ENCODE measurements around the gene YJEFN3.

Gene YJEFN3

GRCh38 chr19:19488875-19489690 lies 39.6 kb upstream of the YJEFN3 start:
- peak; percentile 88 to 95 (median 92) for DNase-seq
- Histone ChIP-seq H3K4me3 (ENCODE audit: insufficient read depth, low read depth, low read length, poor library complexity, severe bottlenecking) (peak overlapping the region; percentile 17), H3K27ac (ENCODE audit: insufficient read depth, low read length, poor library complexity, severe bottlenecking) (peak overlapping the region; percentile 87), H3K27me3 (replicated peaks; ENCODE audit: control insufficient read depth, insufficient read depth, low read length, poor library complexity, severe bottlenecking) (no peaks in the 10 kb centered on the region), H3K4me1 (ENCODE audit: control insufficient read depth, insufficient read depth, low read length, poor library complexity, severe bottlenecking) (peaks cover 39% of the 10 kb centered on the region), H3K9me3 (ENCODE audit: control insufficient read depth, low read length) (no peaks in the 10 kb centered on the region), H3K36me3 (ENCODE audit: control insufficient read depth, insufficient read depth, low read length) (peaks cover 18% of the 10 kb centered on the region)

DNA sequence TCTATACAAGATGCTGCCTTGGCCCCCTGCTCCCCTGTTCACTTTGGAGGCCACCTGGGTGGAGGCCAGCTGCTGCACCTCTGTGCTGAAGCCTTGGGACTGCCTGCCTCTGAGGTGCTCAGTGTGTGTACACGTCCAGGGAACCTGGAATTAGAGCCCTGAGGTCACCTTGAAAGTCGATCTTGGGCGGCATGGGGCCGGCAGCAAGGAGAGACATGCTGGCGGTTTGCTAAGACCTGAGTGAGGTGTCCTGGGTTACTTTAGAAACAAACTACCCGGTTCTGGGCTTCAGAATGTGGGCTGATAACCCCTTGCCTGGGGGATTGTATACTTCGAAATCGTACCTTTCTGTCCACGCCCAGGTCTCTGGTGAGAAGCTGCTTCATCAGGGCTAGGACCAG lies 38.9 kb upstream of the YJEFN3 start:
- H3K27me3 ChIP-seq (replicated peaks; ENCODE audit: control insufficient read depth, insufficient read depth, low read length, poor library complexity, severe bottlenecking), result no peaks in the 10 kb centered on the region
- H3K4me3 ChIP-seq (ENCODE audit: insufficient read depth, low read depth, low read length, poor library complexity, severe bottlenecking), result no peak overlapping the region
- H3K36me3 ChIP-seq (ENCODE audit: control insufficient read depth, insufficient read depth, low read length), result peaks cover 25% of the 10 kb centered on the region
- DNase-seq, result no peak
- H3K9me3 ChIP-seq (ENCODE audit: control insufficient read depth, low read length), result no peaks in the 10 kb centered on the region
- peaks cover 39% of the 10 kb centered on the region for H3K4me1 ChIP-seq (ENCODE audit: control insufficient read depth, insufficient read depth, low read length, poor library complexity, severe bottlenecking)
- H3K27ac ChIP-seq (ENCODE audit: insufficient read depth, low read length, poor library complexity, severe bottlenecking), result peak overlapping the region; percentile 87

DNA sequence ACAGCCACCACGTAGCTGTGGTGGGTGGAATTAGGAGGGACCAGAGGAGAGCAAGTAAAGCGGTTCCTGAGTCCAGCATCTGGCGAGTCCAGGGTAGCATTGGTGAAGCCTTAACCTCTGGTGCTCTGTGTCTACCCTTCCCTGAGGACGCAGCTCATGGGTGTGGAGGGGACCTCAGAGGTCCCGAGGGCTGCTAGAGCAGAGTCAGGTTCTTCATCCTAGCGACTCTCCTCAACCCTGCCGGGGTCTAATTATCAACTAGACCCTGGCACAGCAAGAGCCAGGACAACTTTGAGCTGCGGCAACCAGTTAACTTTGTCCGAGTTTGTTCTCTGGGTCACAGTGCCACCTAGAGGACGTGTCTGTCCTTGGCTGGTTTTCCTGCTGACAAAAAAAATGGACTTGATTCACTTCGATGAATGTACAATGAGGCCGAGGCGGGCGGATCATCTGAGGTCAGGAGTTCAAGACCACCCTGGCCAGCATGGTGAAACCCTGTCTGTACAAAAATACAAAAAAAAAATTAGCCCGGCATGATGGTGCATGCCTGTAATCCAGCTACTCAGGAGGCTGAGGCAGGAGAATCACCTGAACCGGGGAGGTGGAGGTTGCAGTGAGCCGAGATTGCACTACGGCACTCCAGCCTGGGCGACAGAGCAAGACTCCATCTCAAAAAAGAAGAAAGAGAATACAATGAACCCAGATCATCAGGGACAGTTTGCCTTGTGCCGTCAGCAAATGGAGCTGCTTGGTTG lies 38.3 kb upstream of the YJEFN3 start:
- no peaks in the 10 kb centered on the region for H3K27me3 ChIP-seq (replicated peaks; ENCODE audit: control insufficient read depth, insufficient read depth, low read length, poor library complexity, severe bottlenecking)
- DNase-seq, result peak; percentile 60 to 73 (median 66)
- H3K27ac ChIP-seq (ENCODE audit: insufficient read depth, low read length, poor library complexity, severe bottlenecking), result peak overlapping the region; percentile 87
- H3K4me3 ChIP-seq (ENCODE audit: insufficient read depth, low read depth, low read length, poor library complexity, severe bottlenecking), result no peak overlapping the region
- H3K4me1 ChIP-seq (ENCODE audit: control insufficient read depth, insufficient read depth, low read length, poor library complexity, severe bottlenecking), result peaks cover 39% of the 10 kb centered on the region
- H3K9me3 ChIP-seq (ENCODE audit: control insufficient read depth, low read length), result no peaks in the 10 kb centered on the region
- H3K36me3 ChIP-seq (ENCODE audit: control insufficient read depth, insufficient read depth, low read length), result peaks cover 25% of the 10 kb centered on the region

DNA sequence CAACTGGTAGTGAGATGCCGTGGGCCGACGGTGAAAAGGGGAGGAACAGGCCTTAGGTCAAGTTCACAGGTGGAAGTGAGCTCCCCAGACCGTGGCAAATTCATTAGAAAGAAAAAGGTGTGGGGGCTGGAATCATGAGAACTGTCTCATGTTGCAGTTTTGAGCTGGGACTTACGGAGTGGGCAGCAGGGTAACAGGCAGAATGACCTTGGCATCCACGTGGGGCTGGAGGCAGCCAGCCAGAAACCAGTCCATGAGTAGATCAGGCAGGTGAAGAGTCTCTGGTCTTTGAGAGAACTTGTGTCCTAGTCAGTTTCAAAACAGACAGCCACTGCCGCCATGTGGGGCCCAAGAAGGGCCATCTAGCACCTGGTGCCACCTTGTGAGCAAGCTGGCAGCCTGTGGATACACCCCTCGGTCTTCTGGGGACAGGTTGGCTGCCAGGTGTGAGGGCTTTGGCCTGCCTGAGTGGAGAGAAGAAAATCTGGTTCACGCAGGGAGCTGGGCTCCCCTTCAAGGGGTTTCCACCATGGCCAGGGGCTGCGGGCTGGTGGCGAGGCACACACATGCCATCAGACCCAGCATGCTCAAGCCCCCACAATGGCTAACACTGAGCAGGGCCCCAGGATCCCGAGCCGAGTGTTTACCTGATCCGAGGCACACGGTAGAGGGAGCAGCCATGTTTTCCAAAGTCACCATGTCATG lies 37.2 kb upstream of the YJEFN3 start:
- Histone ChIP-seq H3K9me3 (ENCODE audit: control insufficient read depth, low read length) (no peaks in the 10 kb centered on the region), H3K27ac (ENCODE audit: insufficient read depth, low read length, poor library complexity, severe bottlenecking) (no peak overlapping the region), H3K27me3 (replicated peaks; ENCODE audit: control insufficient read depth, insufficient read depth, low read length, poor library complexity, severe bottlenecking) (no peaks in the 10 kb centered on the region), H3K4me1 (ENCODE audit: control insufficient read depth, insufficient read depth, low read length, poor library complexity, severe bottlenecking) (peaks cover 36% of the 10 kb centered on the region), H3K36me3 (ENCODE audit: control insufficient read depth, insufficient read depth, low read length) (peaks cover 35% of the 10 kb centered on the region), H3K4me3 (ENCODE audit: insufficient read depth, low read depth, low read length, poor library complexity, severe bottlenecking) (no peak overlapping the region)
- no peak for DNase-seq

- H3K36me3 ChIP-seq (ENCODE audit: control insufficient read depth, insufficient read depth, low read length), result peaks cover 38% of the 10 kb centered on the region
- DNase-seq, result no peak
- H3K27ac ChIP-seq (ENCODE audit: insufficient read depth, low read length, poor library complexity, severe bottlenecking), result no peak overlapping the region
- H3K27me3 ChIP-seq (replicated peaks; ENCODE audit: control insufficient read depth, insufficient read depth, low read length, poor library complexity, severe bottlenecking), result no peaks in the 10 kb centered on the region
- H3K9me3 ChIP-seq (ENCODE audit: control insufficient read depth, low read length), result no peaks in the 10 kb centered on the region
- H3K4me1 ChIP-seq (ENCODE audit: control insufficient read depth, insufficient read depth, low read length, poor library complexity, severe bottlenecking), result peaks cover 30% of the 10 kb centered on the region
- no peak overlapping the region for H3K4me3 ChIP-seq (ENCODE audit: insufficient read depth, low read depth, low read length, poor library complexity, severe bottlenecking)
Observed at GRCh38 chr19:19492026-19492610, 36.6 kb upstream of the YJEFN3 start.

DNA sequence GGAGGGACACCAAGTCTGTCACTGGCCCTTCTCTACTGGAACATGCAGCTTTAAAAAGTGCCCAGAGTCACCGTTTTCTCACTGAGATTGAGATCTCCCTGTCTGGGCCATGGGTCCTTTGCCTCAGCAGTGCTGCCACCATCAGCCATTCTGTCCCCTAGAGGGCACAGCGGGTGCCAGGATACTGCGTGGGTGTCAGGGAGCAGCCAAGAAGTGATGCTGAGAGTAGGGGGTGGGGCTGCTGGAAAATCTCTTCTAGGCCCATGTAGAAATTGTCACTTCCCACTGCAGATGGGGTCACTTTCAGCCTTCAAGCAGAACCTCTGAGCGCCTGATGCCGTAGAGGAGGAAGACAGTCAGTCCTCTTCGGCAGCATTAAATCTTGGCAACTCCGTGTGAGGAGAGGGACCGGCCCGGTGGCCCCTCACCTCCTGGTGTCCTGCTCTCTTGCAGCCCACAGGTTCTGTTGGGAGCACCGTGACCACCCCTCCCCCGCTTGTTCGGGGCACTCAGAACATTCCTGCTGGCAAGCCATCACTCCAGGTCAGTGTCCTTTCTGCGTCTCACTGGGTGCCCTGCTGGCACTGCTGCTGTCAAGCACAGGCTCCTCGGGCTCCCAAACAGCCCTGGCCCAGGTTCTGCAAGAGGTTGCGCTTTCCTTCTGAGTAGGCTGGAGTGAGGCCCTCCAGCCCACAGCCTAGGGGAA lies 34.7 kb upstream of the YJEFN3 start:
- H3K4me1 ChIP-seq (ENCODE audit: control insufficient read depth, insufficient read depth, low read length, poor library complexity, severe bottlenecking), result peaks cover 11% of the 10 kb centered on the region
- H3K36me3 ChIP-seq (ENCODE audit: control insufficient read depth, insufficient read depth, low read length), result peaks cover 56% of the 10 kb centered on the region
- DNase-seq, result no peak
- no peaks in the 10 kb centered on the region for H3K27me3 ChIP-seq (replicated peaks; ENCODE audit: control insufficient read depth, insufficient read depth, low read length, poor library complexity, severe bottlenecking)
- H3K4me3 ChIP-seq (ENCODE audit: insufficient read depth, low read depth, low read length, poor library complexity, severe bottlenecking), result no peak overlapping the region
- H3K27ac ChIP-seq (ENCODE audit: insufficient read depth, low read length, poor library complexity, severe bottlenecking), result no peak overlapping the region
- no peaks in the 10 kb centered on the region for H3K9me3 ChIP-seq (ENCODE audit: control insufficient read depth, low read length)

DNA sequence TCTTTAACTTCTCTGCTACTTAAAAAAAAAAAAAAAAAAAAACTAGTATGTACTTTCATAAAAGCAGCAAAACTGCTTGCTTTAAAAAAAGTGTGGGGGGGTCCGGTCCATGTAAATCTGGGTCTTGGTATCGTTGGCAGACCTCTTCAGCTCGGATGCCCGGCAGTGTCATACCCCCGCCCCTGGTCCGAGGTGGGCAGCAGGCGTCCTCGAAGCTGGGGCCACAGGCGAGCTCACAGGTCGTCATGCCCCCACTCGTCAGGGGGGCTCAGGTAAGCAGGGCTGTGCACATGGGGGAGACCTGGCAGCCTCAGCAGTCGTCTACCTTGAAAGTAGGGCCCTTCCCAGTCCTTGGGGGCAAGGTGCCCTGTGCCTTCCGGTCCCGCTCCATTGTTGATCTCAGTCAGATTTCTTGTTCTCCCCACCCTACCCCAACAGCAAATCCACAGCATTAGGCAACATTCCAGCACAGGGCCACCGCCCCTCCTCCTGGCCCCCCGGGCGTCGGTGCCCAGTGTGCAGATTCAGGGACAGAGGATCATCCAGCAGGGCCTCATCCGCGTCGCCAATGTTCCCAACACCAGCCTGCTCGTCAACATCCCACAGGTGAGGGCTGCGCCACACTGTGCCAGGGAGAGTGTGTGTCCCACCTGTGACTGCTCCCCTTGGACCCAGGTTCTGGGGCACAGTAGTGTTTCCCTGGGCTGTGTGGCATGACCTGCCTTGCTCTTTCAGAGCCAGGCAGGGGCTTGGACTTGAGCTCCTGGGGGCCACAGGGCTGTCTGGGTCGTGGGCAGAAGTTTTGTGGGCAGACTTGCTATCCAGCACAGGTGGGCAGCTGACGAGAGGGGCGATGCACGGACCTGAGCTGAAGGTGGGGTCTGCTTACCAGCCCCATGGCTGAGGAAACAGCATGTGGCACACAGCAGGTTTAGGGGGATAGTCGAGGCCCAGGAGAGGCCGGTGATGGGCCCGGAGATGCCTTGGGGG lies 32.8 kb upstream of the YJEFN3 start:
- no peak for DNase-seq
- Histone ChIP-seq H3K27ac (ENCODE audit: insufficient read depth, low read length, poor library complexity, severe bottlenecking) (no peak overlapping the region), H3K27me3 (replicated peaks; ENCODE audit: control insufficient read depth, insufficient read depth, low read length, poor library complexity, severe bottlenecking) (no peaks in the 10 kb centered on the region), H3K9me3 (ENCODE audit: control insufficient read depth, low read length) (no peaks in the 10 kb centered on the region), H3K4me3 (ENCODE audit: insufficient read depth, low read depth, low read length, poor library complexity, severe bottlenecking) (no peak overlapping the region), H3K4me1 (ENCODE audit: control insufficient read depth, insufficient read depth, low read length, poor library complexity, severe bottlenecking) (no peaks in the 10 kb centered on the region), H3K36me3 (ENCODE audit: control insufficient read depth, insufficient read depth, low read length) (peaks cover 75% of the 10 kb centered on the region)

- Histone ChIP-seq H3K4me1 (ENCODE audit: control insufficient read depth, insufficient read depth, low read length, poor library complexity, severe bottlenecking) (no peaks in the 10 kb centered on the region), H3K4me3 (ENCODE audit: insufficient read depth, low read depth, low read length, poor library complexity, severe bottlenecking) (no peak overlapping the region), H3K36me3 (ENCODE audit: control insufficient read depth, insufficient read depth, low read length) (peaks cover 91% of the 10 kb centered on the region), H3K27me3 (replicated peaks; ENCODE audit: control insufficient read depth, insufficient read depth, low read length, poor library complexity, severe bottlenecking) (no peaks in the 10 kb centered on the region), H3K27ac (ENCODE audit: insufficient read depth, low read length, poor library complexity, severe bottlenecking) (no peak overlapping the region), H3K9me3 (ENCODE audit: control insufficient read depth, low read length) (no peaks in the 10 kb centered on the region)
- no peak for DNase-seq
Observed at GRCh38 chr19:19498255-19498991, 30.3 kb upstream of the YJEFN3 start.

All from effector memory CD4-positive, alpha-beta T cell (primary cell).